ENCODE results near the gene RDH14. TPM values are rescaled to one million over a fixed set of nuclear protein-coding genes. Genes with fewer than 3 reads are reported as not detected.

The RDH14 gene
- total RNA-seq, 1 donor from 2014 or later: 22.4 TPM

DNA sequence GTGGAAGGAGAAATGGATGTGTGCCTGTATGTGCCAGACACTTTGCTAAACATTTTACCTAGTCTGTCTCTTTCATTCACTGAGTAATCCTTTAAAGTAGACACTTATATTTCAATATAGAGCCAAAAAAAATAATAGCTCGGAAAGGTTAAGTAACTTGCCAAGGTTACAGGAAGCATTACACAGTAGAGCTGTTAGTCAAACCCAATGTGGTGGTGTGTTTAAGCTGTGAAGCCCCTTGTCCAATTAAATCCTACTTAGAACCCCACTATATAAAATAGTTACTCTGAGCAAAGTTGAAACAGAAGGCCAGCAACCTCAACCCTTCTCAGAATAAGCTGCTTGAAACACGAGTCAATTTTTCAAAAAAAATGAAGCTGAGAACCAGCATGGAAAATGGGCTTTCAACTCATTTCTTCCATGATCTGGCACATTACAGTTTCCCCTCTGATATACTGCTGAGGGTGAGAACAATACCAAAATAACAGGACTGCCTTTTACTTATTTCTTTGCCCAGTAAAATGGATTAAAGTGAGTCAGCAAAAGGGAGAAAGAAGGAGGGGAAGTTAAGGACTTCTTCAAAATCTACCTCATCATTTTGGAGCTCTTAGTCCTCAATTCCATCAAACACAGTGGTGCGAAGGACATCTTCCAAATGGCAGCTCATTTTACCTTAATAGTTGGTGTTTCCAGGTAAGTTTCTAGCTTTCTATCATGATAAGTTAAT is 7.9 kb downstream of the RDH14 start:
- no peak for DNase-seq
- Histone ChIP-seq H3K4me3 (no peak overlapping the region), H3K27ac (no peak overlapping the region), H3K9me3 (no peaks in the 10 kb centered on the region), H3K27me3 (no peaks in the 10 kb centered on the region), H3K36me3 (peaks cover 11% of the 10 kb centered on the region), H3K4me1 (peaks cover 24% of the 10 kb centered on the region)
- no peak for ATAC-seq
- intact Hi-C loops (cut with DNase I): no loop called here
- TF ChIP-seq, protein P1, sequence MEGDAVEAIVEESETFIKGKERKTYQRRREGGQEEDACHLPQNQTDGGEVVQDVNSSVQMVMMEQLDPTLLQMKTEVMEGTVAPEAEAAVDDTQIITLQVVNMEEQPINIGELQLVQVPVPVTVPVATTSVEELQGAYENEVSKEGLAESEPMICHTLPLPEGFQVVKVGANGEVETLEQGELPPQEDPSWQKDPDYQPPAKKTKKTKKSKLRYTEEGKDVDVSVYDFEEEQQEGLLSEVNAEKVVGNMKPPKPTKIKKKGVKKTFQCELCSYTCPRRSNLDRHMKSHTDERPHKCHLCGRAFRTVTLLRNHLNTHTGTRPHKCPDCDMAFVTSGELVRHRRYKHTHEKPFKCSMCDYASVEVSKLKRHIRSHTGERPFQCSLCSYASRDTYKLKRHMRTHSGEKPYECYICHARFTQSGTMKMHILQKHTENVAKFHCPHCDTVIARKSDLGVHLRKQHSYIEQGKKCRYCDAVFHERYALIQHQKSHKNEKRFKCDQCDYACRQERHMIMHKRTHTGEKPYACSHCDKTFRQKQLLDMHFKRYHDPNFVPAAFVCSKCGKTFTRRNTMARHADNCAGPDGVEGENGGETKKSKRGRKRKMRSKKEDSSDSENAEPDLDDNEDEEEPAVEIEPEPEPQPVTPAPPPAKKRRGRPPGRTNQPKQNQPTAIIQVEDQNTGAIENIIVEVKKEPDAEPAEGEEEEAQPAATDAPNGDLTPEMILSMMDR (IDR thresholded peaks at IDR 0.05): no peak

DNA sequence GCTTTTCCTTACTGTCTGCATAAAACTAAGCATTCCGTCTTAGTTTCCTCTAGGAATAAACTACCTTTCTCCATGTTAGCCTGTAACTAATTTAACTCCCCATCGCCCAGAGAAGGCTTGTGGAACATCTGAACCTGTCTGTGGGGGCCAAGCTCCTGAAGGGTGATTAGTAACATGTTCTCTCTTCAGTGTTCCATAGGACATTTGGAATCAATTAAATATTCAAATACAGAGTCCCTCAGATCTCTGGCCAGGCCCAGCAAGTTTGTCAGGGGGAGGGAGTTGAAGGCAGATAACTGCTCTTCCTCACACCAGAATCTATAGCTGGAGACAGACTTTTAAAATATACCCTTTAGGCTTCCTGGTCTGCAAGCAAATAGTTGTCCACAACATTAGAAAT is 8.8 kb downstream of the RDH14 start:
- intact Hi-C loops (cut with DNase I): no loop called here
- no peaks in the 10 kb centered on the region for H3K9me3 ChIP-seq
- no peak overlapping the region for H3K27ac ChIP-seq
- TF ChIP-seq, protein P1 (IDR thresholded peaks at IDR 0.05): no peak
- ATAC-seq (no peak), DNase-seq (no peak)
- peaks cover 24% of the 10 kb centered on the region for H3K4me1 ChIP-seq
- no peaks in the 10 kb centered on the region for H3K27me3 ChIP-seq
- H3K36me3 ChIP-seq: peaks cover 11% of the 10 kb centered on the region
- no peak overlapping the region for H3K4me3 ChIP-seq

DNA sequence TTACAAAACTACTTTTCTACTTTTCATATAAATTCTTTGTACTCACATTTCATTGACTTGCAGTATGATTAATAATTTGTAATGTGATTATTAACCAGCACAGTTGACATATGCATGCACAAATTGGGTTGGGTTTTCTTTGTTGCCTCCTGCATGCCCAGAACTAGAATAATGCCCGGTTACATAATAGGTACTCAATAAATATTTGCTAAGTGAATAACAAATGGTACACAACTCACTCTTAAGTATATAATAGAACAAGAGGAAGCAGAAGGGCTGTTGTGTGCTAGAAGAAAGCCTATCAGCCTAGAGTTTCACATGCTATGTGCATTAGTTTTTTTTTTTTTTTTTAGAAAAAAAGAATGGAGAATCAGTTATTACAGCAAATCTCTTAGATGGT is 9.3 kb downstream of the RDH14 start:
- Histone ChIP-seq H3K4me1 (peaks cover 24% of the 10 kb centered on the region), H3K4me3 (no peak overlapping the region), H3K27ac (no peak overlapping the region), H3K9me3 (no peaks in the 10 kb centered on the region), H3K27me3 (no peaks in the 10 kb centered on the region), H3K36me3 (peaks cover 11% of the 10 kb centered on the region)
- intact Hi-C loops (cut with DNase I): no loop called here
- ATAC-seq (peak; percentile 45), DNase-seq (no peak)
- TF ChIP-seq, protein P1 (IDR thresholded peaks at IDR 0.05): no peak

DNA sequence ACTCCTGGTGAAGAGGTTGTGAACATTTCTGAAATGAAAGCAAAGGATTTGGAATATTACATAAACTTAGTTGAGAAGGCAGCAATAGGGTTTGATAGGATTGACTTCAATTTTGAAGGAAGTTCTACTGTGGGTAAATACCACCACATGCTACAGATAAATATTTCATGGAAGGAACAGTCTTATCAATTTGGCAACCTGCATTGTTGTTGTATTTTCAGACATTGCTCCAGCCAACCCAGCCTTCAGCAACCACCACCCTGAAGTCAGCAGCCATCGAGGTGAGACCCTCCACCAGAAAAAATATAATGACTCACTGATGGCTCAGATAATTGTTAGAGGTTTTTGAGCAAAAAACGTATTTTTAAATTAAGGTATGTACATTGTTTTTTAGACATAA is 10.0 kb downstream of the RDH14 start:
- DNase-seq: no peak
- Histone ChIP-seq H3K27ac (no peak overlapping the region), H3K27me3 (no peaks in the 10 kb centered on the region), H3K4me3 (no peak overlapping the region), H3K4me1 (peaks cover 24% of the 10 kb centered on the region), H3K36me3 (peaks cover 10% of the 10 kb centered on the region), H3K9me3 (no peaks in the 10 kb centered on the region)
- no peak for ATAC-seq
- intact Hi-C loops (cut with DNase I): no loop called here
- TF ChIP-seq, protein P1 (IDR thresholded peaks at IDR 0.05): no peak

DNA sequence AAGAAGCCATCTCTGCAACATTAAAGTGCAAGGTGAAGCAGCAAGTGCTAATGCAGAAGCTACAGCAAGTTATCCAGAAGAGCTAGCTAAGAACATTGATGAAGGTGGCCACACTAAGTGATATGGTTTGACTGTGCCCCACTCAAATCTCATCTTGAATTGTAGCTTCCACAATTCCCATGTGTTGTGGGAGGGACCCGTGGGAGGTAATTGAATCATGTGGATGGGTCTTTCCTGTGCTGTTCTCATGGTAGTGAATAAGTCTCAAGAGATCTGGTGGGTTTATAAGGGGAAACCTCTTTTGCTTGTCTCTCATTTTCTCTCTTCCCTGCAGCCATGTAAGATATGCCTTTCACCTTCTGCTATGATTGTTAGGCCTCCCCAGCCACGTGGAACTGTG is 11.4 kb downstream of the RDH14 start:
- intact Hi-C loops (cut with DNase I): no loop called here
- no peak overlapping the region for H3K4me3 ChIP-seq
- TF ChIP-seq, protein P1 (IDR thresholded peaks at IDR 0.05): no peak
- peaks cover 24% of the 10 kb centered on the region for H3K4me1 ChIP-seq
- DNase-seq: no peak
- H3K9me3 ChIP-seq: no peaks in the 10 kb centered on the region
- no peak overlapping the region for H3K27ac ChIP-seq
- H3K36me3 ChIP-seq: no peaks in the 10 kb centered on the region
- ATAC-seq: no peak
- H3K27me3 ChIP-seq: no peaks in the 10 kb centered on the region

DNA sequence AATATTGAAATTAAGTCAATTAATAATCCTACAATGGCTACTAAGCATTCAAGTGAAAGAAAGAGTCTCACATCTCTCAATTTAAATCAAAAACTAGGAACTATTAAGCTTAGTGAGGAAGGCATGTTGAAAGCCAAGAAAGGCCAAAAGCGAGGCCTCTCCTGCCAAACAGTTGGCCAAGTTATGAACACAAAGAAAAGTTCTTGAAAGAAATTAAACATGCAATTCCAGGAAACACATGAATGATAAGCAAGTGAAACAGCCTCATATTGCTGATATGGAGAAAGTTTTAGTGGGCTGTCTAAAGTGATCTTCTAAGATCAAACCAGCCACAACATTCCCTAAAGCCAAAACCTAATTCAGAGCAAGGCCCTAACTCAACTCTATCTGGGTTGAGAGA is 11.8 kb downstream of the RDH14 start:
- Histone ChIP-seq H3K27ac (no peak overlapping the region), H3K4me3 (no peak overlapping the region), H3K27me3 (no peaks in the 10 kb centered on the region), H3K9me3 (no peaks in the 10 kb centered on the region), H3K36me3 (no peaks in the 10 kb centered on the region), H3K4me1 (peaks cover 24% of the 10 kb centered on the region)
- no peak for ATAC-seq
- intact Hi-C loops (cut with DNase I): no loop called here
- no peak for DNase-seq
- TF ChIP-seq, protein P1 (IDR thresholded peaks at IDR 0.05): no peak

Measured in upper lobe of right lung (tissue), 1 donor.